ENCODE measurements around the gene C5. TPM values are rescaled to one million over a fixed set of nuclear protein-coding genes. Genes with fewer than 3 reads are reported as not detected.

Gene C5
- total RNA-seq, 1 experiment from 2014 or later = 0.57 TPM

DNA sequence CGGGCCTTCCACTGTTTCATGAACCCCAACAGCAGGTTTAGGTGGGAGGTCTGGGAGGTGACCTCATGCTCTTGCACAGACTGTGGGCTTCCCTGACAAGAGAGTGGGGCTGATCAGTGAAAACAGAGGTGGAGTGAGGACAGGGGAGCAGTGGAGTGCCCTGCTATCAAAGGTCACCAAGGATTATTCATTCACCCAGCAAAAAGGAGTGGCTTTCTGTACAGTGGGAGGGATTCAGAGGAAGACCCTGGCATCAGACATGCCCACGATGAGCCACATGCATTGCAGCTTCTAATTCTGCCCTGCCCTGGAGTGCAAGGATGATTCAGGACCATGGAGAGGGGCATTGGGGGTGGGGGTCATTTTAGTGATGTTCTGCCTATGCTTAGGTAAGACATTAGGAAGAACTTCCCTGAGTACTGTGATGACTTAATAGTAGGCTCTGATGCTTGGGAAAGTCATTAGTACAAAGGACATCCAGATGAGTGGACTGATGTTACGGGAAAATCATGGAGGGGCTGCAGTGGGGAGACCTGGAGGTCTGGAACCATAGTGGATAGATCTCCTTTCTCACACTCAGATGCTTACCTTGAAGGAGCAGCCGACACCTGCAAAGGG, 136.3 kb downstream of the C5 start (continued):
- TF ChIP-seq AFF4 (CRISPR knock-in tag; IDR thresholded peaks at IDR 0.05; ENCODE audit: borderline replicate concordance) (no peak), HMGA2 (CRISPR knock-in tag; IDR thresholded peaks at IDR 0.05) (no peak), JUN (CRISPR knock-in tag; IDR thresholded peaks at IDR 0.05) (no peak), ZNF416 (CRISPR knock-in tag; IDR thresholded peaks at IDR 0.05) (no peak), FOXK1 (CRISPR knock-in tag; IDR thresholded peaks at IDR 0.05) (no peak), CBFB (CRISPR knock-in tag; IDR thresholded peaks at IDR 0.05; ENCODE audit: low read depth) (no peak), ZNF425 (CRISPR knock-in tag; conservative IDR thresholded peaks at IDR 0.05) (no peak), PRRX2 (CRISPR knock-in tag; IDR thresholded peaks at IDR 0.05) (no peak), MAX (CRISPR knock-in tag; IDR thresholded peaks at IDR 0.05) (no peak), ESRRA (CRISPR knock-in tag; IDR thresholded peaks at IDR 0.05; ENCODE audit: borderline replicate concordance) (no peak), ZNF317 (CRISPR knock-in tag; IDR thresholded peaks at IDR 0.05; ENCODE audit: borderline replicate concordance, low read depth) (no peak), IRF1 (CRISPR knock-in tag; IDR thresholded peaks at IDR 0.05) (peak; percentile 49; the same call in 1 of the 2 replicates), ATF6 (CRISPR knock-in tag; IDR thresholded peaks at IDR 0.05) (no peak), GTF2I (CRISPR knock-in tag; conservative IDR thresholded peaks at IDR 0.05) (0 out of 2 replicates have a peak, but pooled peaks have one; percentile 38), ATF2 (CRISPR knock-in tag; IDR thresholded peaks at IDR 0.05; ENCODE audit: borderline replicate concordance, low read depth) (no peak), USF1 (CRISPR knock-in tag; IDR thresholded peaks at IDR 0.05) (peak; percentile 27; the same call in 1 of the 2 replicates)
- TF ChIP-seq, protein P1, sequence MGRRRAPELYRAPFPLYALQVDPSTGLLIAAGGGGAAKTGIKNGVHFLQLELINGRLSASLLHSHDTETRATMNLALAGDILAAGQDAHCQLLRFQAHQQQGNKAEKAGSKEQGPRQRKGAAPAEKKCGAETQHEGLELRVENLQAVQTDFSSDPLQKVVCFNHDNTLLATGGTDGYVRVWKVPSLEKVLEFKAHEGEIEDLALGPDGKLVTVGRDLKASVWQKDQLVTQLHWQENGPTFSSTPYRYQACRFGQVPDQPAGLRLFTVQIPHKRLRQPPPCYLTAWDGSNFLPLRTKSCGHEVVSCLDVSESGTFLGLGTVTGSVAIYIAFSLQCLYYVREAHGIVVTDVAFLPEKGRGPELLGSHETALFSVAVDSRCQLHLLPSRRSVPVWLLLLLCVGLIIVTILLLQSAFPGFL (CRISPR knock-in tag; IDR thresholded peaks at IDR 0.05; ENCODE audit: borderline replicate concordance) = no peak
- TF ChIP-seq, protein P2, sequence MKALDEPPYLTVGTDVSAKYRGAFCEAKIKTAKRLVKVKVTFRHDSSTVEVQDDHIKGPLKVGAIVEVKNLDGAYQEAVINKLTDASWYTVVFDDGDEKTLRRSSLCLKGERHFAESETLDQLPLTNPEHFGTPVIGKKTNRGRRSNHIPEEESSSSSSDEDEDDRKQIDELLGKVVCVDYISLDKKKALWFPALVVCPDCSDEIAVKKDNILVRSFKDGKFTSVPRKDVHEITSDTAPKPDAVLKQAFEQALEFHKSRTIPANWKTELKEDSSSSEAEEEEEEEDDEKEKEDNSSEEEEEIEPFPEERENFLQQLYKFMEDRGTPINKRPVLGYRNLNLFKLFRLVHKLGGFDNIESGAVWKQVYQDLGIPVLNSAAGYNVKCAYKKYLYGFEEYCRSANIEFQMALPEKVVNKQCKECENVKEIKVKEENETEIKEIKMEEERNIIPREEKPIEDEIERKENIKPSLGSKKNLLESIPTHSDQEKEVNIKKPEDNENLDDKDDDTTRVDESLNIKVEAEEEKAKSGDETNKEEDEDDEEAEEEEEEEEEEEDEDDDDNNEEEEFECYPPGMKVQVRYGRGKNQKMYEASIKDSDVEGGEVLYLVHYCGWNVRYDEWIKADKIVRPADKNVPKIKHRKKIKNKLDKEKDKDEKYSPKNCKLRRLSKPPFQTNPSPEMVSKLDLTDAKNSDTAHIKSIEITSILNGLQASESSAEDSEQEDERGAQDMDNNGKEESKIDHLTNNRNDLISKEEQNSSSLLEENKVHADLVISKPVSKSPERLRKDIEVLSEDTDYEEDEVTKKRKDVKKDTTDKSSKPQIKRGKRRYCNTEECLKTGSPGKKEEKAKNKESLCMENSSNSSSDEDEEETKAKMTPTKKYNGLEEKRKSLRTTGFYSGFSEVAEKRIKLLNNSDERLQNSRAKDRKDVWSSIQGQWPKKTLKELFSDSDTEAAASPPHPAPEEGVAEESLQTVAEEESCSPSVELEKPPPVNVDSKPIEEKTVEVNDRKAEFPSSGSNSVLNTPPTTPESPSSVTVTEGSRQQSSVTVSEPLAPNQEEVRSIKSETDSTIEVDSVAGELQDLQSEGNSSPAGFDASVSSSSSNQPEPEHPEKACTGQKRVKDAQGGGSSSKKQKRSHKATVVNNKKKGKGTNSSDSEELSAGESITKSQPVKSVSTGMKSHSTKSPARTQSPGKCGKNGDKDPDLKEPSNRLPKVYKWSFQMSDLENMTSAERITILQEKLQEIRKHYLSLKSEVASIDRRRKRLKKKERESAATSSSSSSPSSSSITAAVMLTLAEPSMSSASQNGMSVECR (CRISPR knock-in tag; IDR thresholded peaks at IDR 0.05; ENCODE audit: borderline replicate concordance) = 0 out of 2 replicates have a peak, but pooled peaks have one; percentile 47

Data from WTC11 (cell line).